Measurements from ENCODE around the gene KCNAB3.
"Not testable (repeated sequence)": the region's sequence is repeated elsewhere in the genome, so short reads cannot be mapped to it uniquely, and the experiment has no call there.

The KCNAB3 gene

GRCh38 chr17:7929158-7930023, at the start of gene KCNAB3:
Gene KCNAB3, minus strand, starts transcription at chr17:7929856. Its CDS starts 421 bp downstream, at chr17:7929435.
- Mint-ChIP-seq H3K27ac (peak within 1 kb of the TSS; percentile 58), H3K36me3 (no peaks in the 10 kb centered on the region), H3K9me3 (ENCODE audit: low read depth) (no peaks in the 10 kb centered on the region), H3K27me3 (no peaks in the 10 kb centered on the region), H3K4me3 (peak within 1 kb of the TSS; percentile 98), H3K4me1 (ENCODE audit: low read depth) (peaks cover 30% of the 10 kb centered on the region)

DNA sequence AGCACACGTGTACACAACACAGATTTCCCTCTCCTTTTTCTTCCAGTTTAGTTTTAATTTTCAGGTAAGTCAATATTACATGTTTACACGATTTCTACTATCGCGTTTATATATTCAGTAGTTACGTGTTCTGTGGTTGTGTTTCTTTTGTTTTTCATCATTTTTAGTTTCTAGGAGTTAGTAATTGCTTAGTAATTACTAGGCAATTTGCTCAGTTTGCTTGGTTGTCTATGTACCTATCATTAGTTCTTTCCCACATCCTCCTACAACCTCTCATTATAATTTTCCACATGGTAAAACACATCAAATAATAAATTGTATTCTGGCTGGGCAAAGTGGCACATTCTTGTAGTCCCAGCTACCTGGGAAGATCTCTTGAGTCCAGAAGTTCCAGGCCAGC, 48.1 kb upstream of the KCNAB3 start:
- Mint-ChIP-seq H3K27ac (no peak overlapping the region), H3K27me3 (peaks cover 2% of the 10 kb centered on the region), H3K36me3 (peaks cover 13% of the 10 kb centered on the region), H3K4me1 (ENCODE audit: low read depth) (no peaks in the 10 kb centered on the region), H3K4me3 (no peak overlapping the region), H3K9me3 (ENCODE audit: low read depth) (peaks cover 13% of the 10 kb centered on the region)

DNA sequence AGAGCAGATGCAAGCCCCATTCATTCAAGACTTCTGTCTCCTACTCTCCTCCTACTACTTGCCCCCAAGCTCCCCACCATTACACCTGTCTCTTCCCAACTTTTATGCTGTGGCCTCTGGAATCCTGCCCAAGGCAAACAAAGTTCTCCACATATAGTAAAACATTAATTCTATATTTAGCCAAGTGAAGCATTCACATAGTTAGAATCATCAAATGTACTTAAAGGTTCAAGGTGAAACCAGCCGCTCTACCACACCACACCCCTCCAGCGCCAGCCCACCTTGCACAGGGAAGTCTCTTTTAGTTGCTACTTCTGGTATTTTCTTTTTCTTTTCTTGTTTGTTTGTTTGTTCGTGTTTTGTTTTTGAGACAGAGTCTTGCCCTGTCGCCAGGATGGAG, 47.4 kb upstream of the KCNAB3 start:
- Mint-ChIP-seq H3K4me1 (ENCODE audit: low read depth) (no peaks in the 10 kb centered on the region), H3K27ac (no peak overlapping the region)

DNA sequence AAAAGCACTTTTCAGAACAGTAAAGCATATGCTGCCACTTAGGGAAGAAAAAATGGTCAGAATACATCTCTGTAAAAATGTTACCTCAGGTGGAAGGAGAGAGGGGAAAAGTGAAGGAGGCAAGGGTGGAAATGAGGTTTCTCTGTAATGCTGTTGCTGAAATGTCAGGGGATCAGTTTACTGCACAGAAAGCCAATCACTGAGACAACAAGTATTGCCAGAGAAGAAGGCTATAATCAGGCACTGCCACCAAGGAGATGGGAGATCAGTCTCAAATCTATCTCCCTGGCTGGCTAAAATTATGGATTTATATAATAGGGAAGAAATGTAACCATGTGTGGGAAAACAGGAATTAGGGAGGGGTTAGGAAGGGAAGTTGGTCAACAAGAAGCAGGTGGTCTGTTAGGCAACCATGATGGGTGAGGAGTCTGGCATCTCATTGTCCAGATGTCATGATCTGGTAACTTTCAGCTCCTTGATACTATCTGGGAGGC, 45.0 kb upstream of the KCNAB3 start:
- no peaks in the 10 kb centered on the region for H3K27me3 Mint-ChIP-seq

More for the DNA sequence above, 47.4 kb upstream of the KCNAB3 start:
- H3K4me3 Mint-ChIP-seq: no peak overlapping the region
- H3K27me3 Mint-ChIP-seq: no peaks in the 10 kb centered on the region
- peaks cover 13% of the 10 kb centered on the region for H3K36me3 Mint-ChIP-seq
- peaks cover 13% of the 10 kb centered on the region for H3K9me3 Mint-ChIP-seq (ENCODE audit: low read depth)

DNA sequence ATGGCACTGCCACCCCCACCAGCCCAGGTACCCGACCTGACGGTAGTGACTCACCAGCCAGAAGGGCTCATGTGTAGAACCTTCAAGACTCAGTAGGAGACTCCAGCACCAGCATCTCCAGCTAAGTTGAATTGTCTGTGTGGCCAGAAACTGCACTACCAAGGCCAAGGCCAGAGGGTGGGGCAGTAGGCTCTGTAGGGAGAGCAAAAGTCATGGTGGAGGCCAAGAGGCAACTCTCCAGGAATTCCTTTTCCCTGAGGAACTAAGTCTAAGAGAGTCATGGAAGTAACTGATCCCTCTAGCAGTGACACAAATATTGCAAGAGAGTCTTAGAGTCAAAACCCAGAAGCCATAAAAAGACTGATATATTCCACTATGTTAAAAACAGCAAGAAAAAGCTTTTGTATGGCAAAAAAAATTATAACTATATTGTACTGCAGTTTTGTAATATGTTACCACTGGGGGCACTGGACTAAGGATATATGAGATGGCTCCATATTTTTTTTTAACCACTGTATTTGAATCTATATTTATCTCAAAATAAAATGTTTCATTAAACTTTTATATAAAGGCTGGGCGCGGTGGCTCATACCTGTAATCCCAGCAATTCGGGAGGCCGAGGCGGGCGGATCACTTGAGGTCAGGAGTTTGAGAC, 42.6 kb upstream of the KCNAB3 start:
- peaks cover 13% of the 10 kb centered on the region for H3K36me3 Mint-ChIP-seq

More for the DNA sequence above, 45.0 kb upstream of the KCNAB3 start:
- no peak overlapping the region for H3K4me3 Mint-ChIP-seq
- H3K9me3 Mint-ChIP-seq (ENCODE audit: low read depth): peaks cover 13% of the 10 kb centered on the region
- H3K36me3 Mint-ChIP-seq: peaks cover 13% of the 10 kb centered on the region
- no peak overlapping the region for H3K27ac Mint-ChIP-seq
- H3K4me1 Mint-ChIP-seq (ENCODE audit: low read depth): no peaks in the 10 kb centered on the region

DNA sequence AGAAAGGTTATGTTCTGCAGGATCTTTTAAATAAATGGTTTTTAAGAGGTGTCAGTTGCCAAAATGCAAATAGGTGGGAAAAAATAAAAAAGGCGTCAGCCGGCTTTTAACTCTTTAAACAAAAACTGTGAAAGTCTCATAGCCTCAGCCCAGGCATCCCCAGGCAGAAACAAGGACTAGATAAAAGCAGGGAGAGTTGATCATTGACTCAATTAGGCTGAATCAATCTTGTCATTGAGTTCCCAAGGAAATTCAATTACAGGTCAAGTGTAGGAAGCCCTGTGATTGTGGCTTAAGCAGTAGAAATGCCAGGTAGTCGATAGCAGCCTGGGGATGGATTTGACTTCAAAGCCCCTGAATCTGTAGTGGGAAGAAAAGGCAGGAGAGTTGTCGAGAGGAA, 42.0 kb upstream of the KCNAB3 start:
- peaks cover 13% of the 10 kb centered on the region for H3K9me3 Mint-ChIP-seq (ENCODE audit: low read depth)
- no peak overlapping the region for H3K4me3 Mint-ChIP-seq
- no peaks in the 10 kb centered on the region for H3K27me3 Mint-ChIP-seq
- no peaks in the 10 kb centered on the region for H3K4me1 Mint-ChIP-seq (ENCODE audit: low read depth)
- H3K36me3 Mint-ChIP-seq: peaks cover 13% of the 10 kb centered on the region
- no peak overlapping the region for H3K27ac Mint-ChIP-seq

More for the DNA sequence above, 42.6 kb upstream of the KCNAB3 start:
- H3K4me3 Mint-ChIP-seq: no peak overlapping the region
- H3K9me3 Mint-ChIP-seq (ENCODE audit: low read depth): peaks cover 13% of the 10 kb centered on the region
- no peaks in the 10 kb centered on the region for H3K4me1 Mint-ChIP-seq (ENCODE audit: low read depth)
- no peak overlapping the region for H3K27ac Mint-ChIP-seq
- no peaks in the 10 kb centered on the region for H3K27me3 Mint-ChIP-seq

GRCh38 chr17:7969433-7969832, 39.8 kb upstream of the KCNAB3 start:
- H3K27me3 Mint-ChIP-seq: no peaks in the 10 kb centered on the region
- no peak overlapping the region for H3K4me3 Mint-ChIP-seq
- no peaks in the 10 kb centered on the region for H3K4me1 Mint-ChIP-seq (ENCODE audit: low read depth)
- peaks cover 3% of the 10 kb centered on the region for H3K36me3 Mint-ChIP-seq
- H3K27ac Mint-ChIP-seq: no peak overlapping the region
- H3K9me3 Mint-ChIP-seq (ENCODE audit: low read depth): peaks cover 2% of the 10 kb centered on the region

- no peak overlapping the region for H3K4me3 Mint-ChIP-seq
- no peaks in the 10 kb centered on the region for H3K4me1 Mint-ChIP-seq (ENCODE audit: low read depth)
- H3K36me3 Mint-ChIP-seq: no peaks in the 10 kb centered on the region
- no peak overlapping the region for H3K27ac Mint-ChIP-seq
- H3K27me3 Mint-ChIP-seq: no peaks in the 10 kb centered on the region
- H3K9me3 Mint-ChIP-seq (ENCODE audit: low read depth): no peaks in the 10 kb centered on the region
These were observed 38.1 kb upstream of the KCNAB3 start for GRCh38 chr17:7967751-7968150.

- H3K4me1 Mint-ChIP-seq (ENCODE audit: low read depth): no peaks in the 10 kb centered on the region
- H3K4me3 Mint-ChIP-seq: no peak overlapping the region
- no peaks in the 10 kb centered on the region for H3K9me3 Mint-ChIP-seq (ENCODE audit: low read depth)
- no peaks in the 10 kb centered on the region for H3K36me3 Mint-ChIP-seq
- peaks cover 3% of the 10 kb centered on the region for H3K27me3 Mint-ChIP-seq
- no peak overlapping the region for H3K27ac Mint-ChIP-seq
These were observed 31.8 kb upstream of the KCNAB3 start for GRCh38 chr17:7961421-7961820.

DNA sequence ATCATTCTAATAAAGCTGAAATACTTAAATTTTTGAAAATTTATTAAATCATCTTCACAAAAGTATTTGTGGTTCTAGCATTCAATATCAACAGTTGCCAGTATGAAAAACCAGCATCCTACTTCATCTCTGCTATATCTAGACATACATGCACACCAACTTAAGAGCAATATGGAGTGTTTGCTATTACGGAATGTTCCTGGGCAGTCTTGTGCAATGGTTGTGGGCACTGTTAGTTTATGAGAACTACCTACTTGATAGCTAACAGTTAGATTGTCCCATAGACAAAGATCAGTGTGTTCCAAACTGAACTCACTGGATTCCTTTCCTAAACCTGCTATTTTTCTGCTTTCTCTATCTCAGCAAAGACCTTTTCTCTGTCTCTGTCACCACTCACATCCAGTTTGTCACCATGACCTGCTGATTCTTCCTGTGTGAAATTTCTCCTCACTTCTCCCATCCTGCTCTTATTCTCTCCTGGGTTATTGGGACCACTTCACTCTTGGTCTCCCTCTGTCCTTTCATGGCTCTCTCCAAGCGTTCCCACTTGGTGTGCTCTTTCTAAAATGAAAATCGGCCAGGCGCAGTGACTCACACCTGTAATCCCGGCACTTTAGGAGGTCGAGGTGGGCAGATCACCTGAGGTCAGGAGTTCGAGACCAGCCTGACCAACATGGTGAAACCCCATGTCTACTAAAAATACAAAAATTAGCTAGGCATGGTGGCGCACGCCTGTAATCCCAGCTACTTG, 30.0 kb upstream of the KCNAB3 start:
- peaks cover 3% of the 10 kb centered on the region for H3K27me3 Mint-ChIP-seq
- H3K4me3 Mint-ChIP-seq: no peak overlapping the region
- no peaks in the 10 kb centered on the region for H3K4me1 Mint-ChIP-seq (ENCODE audit: low read depth)
- H3K9me3 Mint-ChIP-seq (ENCODE audit: low read depth): no peaks in the 10 kb centered on the region
- H3K36me3 Mint-ChIP-seq: no peaks in the 10 kb centered on the region
- no peak overlapping the region for H3K27ac Mint-ChIP-seq

DNA sequence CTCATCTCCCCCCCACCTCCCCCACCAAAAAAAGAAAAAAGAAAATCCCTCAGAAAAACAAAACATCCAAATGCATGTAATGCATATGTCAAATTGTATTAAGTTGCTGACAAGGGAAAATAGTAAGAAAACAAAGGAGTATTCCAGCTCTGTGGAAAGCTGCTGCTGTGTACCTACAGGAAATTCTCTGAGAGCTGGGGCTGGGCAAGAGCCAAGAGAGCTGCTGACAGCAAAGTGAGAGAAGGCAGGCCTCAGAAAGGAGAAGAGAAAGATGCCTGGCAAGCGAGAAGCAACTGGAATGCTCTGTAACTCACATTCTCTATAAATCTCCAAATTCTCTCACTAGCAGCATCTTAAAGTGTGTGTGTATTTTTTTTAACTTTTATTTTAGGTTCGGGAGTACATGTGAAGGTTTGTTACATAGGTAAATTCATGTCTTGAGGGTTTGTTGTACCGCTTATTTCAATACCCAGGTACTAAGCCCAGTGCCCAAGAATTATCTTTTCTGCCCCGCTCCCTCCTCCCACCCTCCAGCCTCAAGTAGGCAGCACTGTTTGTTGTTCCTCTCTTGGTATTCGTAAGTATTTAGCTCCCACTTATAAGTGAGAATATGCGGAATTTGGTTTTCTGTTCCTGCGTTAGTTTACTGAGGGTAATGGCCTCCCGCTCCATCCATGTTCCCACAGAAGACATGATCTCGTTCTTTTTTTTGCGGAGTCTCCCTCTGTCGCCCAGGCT, 26.7 kb upstream of the KCNAB3 start:
- H3K36me3 Mint-ChIP-seq: peaks cover under 1% of the 10 kb centered on the region
- peaks cover 3% of the 10 kb centered on the region for H3K27me3 Mint-ChIP-seq
- H3K27ac Mint-ChIP-seq: no peak overlapping the region
- no peak overlapping the region for H3K4me3 Mint-ChIP-seq
- peaks cover 6% of the 10 kb centered on the region for H3K4me1 Mint-ChIP-seq (ENCODE audit: low read depth)
- no peaks in the 10 kb centered on the region for H3K9me3 Mint-ChIP-seq (ENCODE audit: low read depth)

GRCh38 chr17:7955414-7956227, 26.0 kb upstream of the KCNAB3 start:
- Mint-ChIP-seq H3K36me3 (peaks cover 2% of the 10 kb centered on the region), H3K27ac (no peak overlapping the region), H3K27me3 (peaks cover under 1% of the 10 kb centered on the region), H3K9me3 (ENCODE audit: low read depth) (no peaks in the 10 kb centered on the region), H3K4me1 (ENCODE audit: low read depth) (peaks cover 9% of the 10 kb centered on the region), H3K4me3 (no peak overlapping the region)

- H3K27me3 Mint-ChIP-seq; H3K9me3 Mint-ChIP-seq (ENCODE audit: low read depth); H3K27ac Mint-ChIP-seq; H3K4me3 Mint-ChIP-seq: not testable (repeated sequence)
- H3K4me1 Mint-ChIP-seq (ENCODE audit: low read depth): peaks cover 13% of the 10 kb centered on the region
- peaks cover 10% of the 10 kb centered on the region for H3K36me3 Mint-ChIP-seq
These were observed 23.6 kb upstream of the KCNAB3 start for GRCh38 chr17:7953266-7953665.

All from activated naive CD8-positive, alpha-beta T cell (primary cell).